ENCODE data around the gene SIK2. TPM values are rescaled to one million over a fixed set of nuclear protein-coding genes. Genes with fewer than 3 reads are reported as not detected.

Gene SIK2
- total RNA-seq, 1 experiment from 2014 or later, result 13.0 TPM

DNA sequence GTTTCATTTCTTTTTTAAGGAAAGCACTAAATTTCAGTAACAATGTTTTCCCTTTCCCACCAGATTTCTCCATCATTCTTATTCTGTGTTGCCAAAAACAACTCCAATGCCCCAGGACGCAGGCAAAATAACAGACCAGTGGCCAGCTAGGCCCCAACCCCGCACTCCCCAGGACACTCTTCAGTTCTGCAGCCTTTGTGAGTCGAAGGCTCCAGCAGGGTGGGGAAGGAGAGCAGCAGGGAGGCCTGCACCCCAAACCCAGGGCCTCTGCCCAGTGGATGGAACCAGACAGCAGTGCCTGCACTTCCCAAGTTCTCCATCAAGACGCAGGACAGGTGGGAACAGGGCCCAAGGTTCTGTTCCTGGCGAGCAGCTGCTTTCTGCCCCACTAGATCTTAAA, 129.6 kb downstream of the SIK2 start:
- intact Hi-C loops (cut with micrococcal nuclease), result no loop called here
- Histone ChIP-seq H3K4me3 (replicated peaks in 1 of 2; ENCODE audit: low read depth in 1 of 2, low read length in 2 of 2) (no peak overlapping the region), H3K9me2 (ENCODE audit: insufficient read depth) (no peaks in the 10 kb centered on the region), H3K79me2 (ENCODE audit: insufficient read depth, low read length) (no peaks in the 10 kb centered on the region), H3K4me2 (ENCODE audit: low read length) (no peak overlapping the region), H3K36me3 (ENCODE audit: control insufficient read depth in 1 of 2, insufficient read depth in 2 of 2, low read length in 2 of 2) (no peaks in the 10 kb centered on the region; a peak in 1 of 4 replicates), H3K27me3 (ENCODE audit: insufficient read depth, low read length) (no peaks in the 10 kb centered on the region), H4K20me1 (ENCODE audit: insufficient read depth) (no peaks in the 10 kb centered on the region), H3K27ac (ENCODE audit: low read depth, low read length) (no peak overlapping the region), H3K9me3 (ENCODE audit: control insufficient read depth in 1 of 2, insufficient read depth in 1 of 2, low read depth in 1 of 2, low read length in 2 of 2) (no peaks in the 10 kb centered on the region), H3K4me1 (ENCODE audit: control insufficient read depth in 1 of 2, insufficient read depth in 2 of 2, low read length in 2 of 2) (peaks cover 0 to 19% of the 10 kb centered on the region in 2 experiments; a peak in 1 of 4 replicates), H3K9ac (ENCODE audit: low read length) (no peak overlapping the region), H2AFZ (ENCODE audit: low read depth, low read length, poor library complexity, severe bottlenecking) (no peak overlapping the region)
- ChIA-PET POLR2A (interaction anchor here (1.4 kb wide), 1 partner anchor 9 kb away, joined by 3 read pairs; no protein-coding TSS in a partner anchor), CTCF (no interaction called here), RAD21 (ENCODE audit: low non-redundant PET in 1 of 2, low total read pairs in 2 of 2, uncharacterized antibody in 2 of 2, unreplicated experiment in 2 of 2) (no interaction called here)
- TF ChIP-seq EGR1 (IDR thresholded peaks at IDR 0.05; ENCODE audit: low read depth) (no peak), ELF1 (IDR thresholded peaks at IDR 0.05; ENCODE audit: borderline replicate concordance, low read depth) (no peak), RAD21 (IDR thresholded peaks at IDR 0.05; ENCODE audit: low read depth) (no peak), FOSL1 (IDR thresholded peaks at IDR 0.05; ENCODE audit: low read depth) (no peak), REST (IDR thresholded peaks at IDR 0.05; ENCODE audit: low read depth) (no peak), POLR2AphosphoS5 (IDR thresholded peaks at IDR 0.05; ENCODE audit: low read depth, low read length) (no peak)
- ATAC-seq (no peak), DNase-seq (ENCODE audit: low read depth, low spot score) (no peak)
- BruUV-seq (replicated peaks), result no TSS peak

GRCh38 chr11:111733016-111733415, 130.8 kb downstream of the SIK2 start:
- CTCF ChIA-PET, result no interaction called here
- H3K27ac ChIP-seq (ENCODE audit: low read depth, low read length), result no peak overlapping the region
- TF ChIP-seq CBX3 (IDR thresholded peaks at IDR 0.05; ENCODE audit: low read depth) (no peak), JUND (IDR thresholded peaks at IDR 0.05) (no peak), CEBPB (IDR thresholded peaks at IDR 0.05; ENCODE audit: low read depth) (no peak), ZNF274 (IDR thresholded peaks at IDR 0.05; ENCODE audit: low read depth, low read length) (no peak), POLR2AphosphoS5 (IDR thresholded peaks at IDR 0.05; ENCODE audit: low read depth, low read length) (no peak), RAD21 (IDR thresholded peaks at IDR 0.05; ENCODE audit: low read depth) (no peak), POLR2A (IDR thresholded peaks at IDR 0.05; ENCODE audit: borderline replicate concordance, extremely low read depth, insufficient read depth, insufficient read length) (no peak), SP1 (IDR thresholded peaks at IDR 0.05; ENCODE audit: low read depth) (no peak)
- TF ChIP-seq, protein P1, sequence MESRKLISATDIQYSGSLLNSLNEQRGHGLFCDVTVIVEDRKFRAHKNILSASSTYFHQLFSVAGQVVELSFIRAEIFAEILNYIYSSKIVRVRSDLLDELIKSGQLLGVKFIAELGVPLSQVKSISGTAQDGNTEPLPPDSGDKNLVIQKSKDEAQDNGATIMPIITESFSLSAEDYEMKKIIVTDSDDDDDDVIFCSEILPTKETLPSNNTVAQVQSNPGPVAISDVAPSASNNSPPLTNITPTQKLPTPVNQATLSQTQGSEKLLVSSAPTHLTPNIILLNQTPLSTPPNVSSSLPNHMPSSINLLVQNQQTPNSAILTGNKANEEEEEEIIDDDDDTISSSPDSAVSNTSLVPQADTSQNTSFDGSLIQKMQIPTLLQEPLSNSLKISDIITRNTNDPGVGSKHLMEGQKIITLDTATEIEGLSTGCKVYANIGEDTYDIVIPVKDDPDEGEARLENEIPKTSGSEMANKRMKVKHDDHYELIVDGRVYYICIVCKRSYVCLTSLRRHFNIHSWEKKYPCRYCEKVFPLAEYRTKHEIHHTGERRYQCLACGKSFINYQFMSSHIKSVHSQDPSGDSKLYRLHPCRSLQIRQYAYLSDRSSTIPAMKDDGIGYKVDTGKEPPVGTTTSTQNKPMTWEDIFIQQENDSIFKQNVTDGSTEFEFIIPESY (IDR thresholded peaks at IDR 0.05; ENCODE audit: extremely low read depth, insufficient replicate concordance, low read length), result no peak
- TF ChIP-seq, protein P2, sequence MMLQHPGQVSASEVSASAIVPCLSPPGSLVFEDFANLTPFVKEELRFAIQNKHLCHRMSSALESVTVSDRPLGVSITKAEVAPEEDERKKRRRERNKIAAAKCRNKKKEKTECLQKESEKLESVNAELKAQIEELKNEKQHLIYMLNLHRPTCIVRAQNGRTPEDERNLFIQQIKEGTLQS (IDR thresholded peaks at IDR 0.05), result no peak

More at GRCh38 chr11:111733016-111733415, 130.8 kb downstream of the SIK2 start:
- no peak overlapping the region for H3K9ac ChIP-seq (ENCODE audit: low read length)
- no peaks in the 10 kb centered on the region for H3K9me2 ChIP-seq (ENCODE audit: insufficient read depth)
- H2AFZ ChIP-seq (ENCODE audit: low read depth, low read length, poor library complexity, severe bottlenecking), result no peak overlapping the region
- DNase-seq (ENCODE audit: low read depth, low spot score) (no peak), ATAC-seq (no peak)
- no peaks in the 10 kb centered on the region for H3K9me3 ChIP-seq (ENCODE audit: control insufficient read depth in 1 of 2, insufficient read depth in 1 of 2, low read depth in 1 of 2, low read length in 2 of 2)
- H4K20me1 ChIP-seq (ENCODE audit: insufficient read depth), result no peaks in the 10 kb centered on the region
- peaks cover 0 to 19% of the 10 kb centered on the region in 2 experiments; a peak in 1 of 4 replicates for H3K4me1 ChIP-seq (ENCODE audit: control insufficient read depth in 1 of 2, insufficient read depth in 2 of 2, low read length in 2 of 2)
- H3K79me2 ChIP-seq (ENCODE audit: insufficient read depth, low read length), result no peaks in the 10 kb centered on the region
- RAD21 ChIA-PET (ENCODE audit: low non-redundant PET in 1 of 2, low total read pairs in 2 of 2, uncharacterized antibody in 2 of 2, unreplicated experiment in 2 of 2), result no interaction called here
- BruUV-seq (replicated peaks), result no TSS peak
- no peak overlapping the region for H3K4me3 ChIP-seq (replicated peaks in 1 of 2; ENCODE audit: low read depth in 1 of 2, low read length in 2 of 2)
- no peak overlapping the region for H3K4me2 ChIP-seq (ENCODE audit: low read length)
- POLR2A ChIA-PET, result no interaction called here
- H3K36me3 ChIP-seq (ENCODE audit: control insufficient read depth in 1 of 2, insufficient read depth in 2 of 2, low read length in 2 of 2), result no peaks in the 10 kb centered on the region; a peak in 2 of 4 replicates
- intact Hi-C loops (cut with micrococcal nuclease), result no loop called here
- no peaks in the 10 kb centered on the region for H3K27me3 ChIP-seq (ENCODE audit: insufficient read depth, low read length)

All from HCT116 (cell line).